RWPE1 (cell line): ENCODE measurements around the gene FRRS1.

Experiments
- CTCF ChIA-PET: fragments of 350-600 bp; sonication (Branson Sonifier 250); formaldehyde crosslinking; extraction: SDS; loops from one replicate; lab custom pipeline; 2021; lab: Yijun Ruan, JAX
- POLR2A ChIA-PET: fragments of 400-600 bp; formaldehyde crosslinking; extraction: SDS; loops from one replicate; lab custom pipeline; 2020; ENCODE audit warnings: antibody characterized with exemption; ENCODE audit not compliant: low non-redundant PET; lab: Yijun Ruan, JAX
- DNase-seq: peaks from one replicate; pipeline ENCODE4 v3.0.0; 2012; ENCODE audit warnings: low spot score
- H3K27ac ChIP-seq: fragments of 450-650 bp; 2 replicates; pipeline ENCODE4 v1.5.1; 2017
- CTCF ChIP-seq: fragments of 450-650 bp; conservative IDR thresholded peaks from 2 replicates; pipeline ENCODE4 v1.5.1; 2017; ENCODE audit warnings: low read depth, mild to moderate bottlenecking

The FRRS1 gene

GRCh38 chr1:99669376-99669775 is 97.1 kb downstream of the FRRS1 start:
- POLR2A ChIA-PET, result no interaction called here
- H3K27ac ChIP-seq, result no peak overlapping the region
- CTCF ChIA-PET, result interaction anchor here (0.6 to 0.7 kb wide), 2 partner anchors 142 to 277 kb away, joined by 3 read pairs; no protein-coding TSS in a partner anchor
- no peak for DNase-seq
- no peak for TF ChIP-seq CTCF

GRCh38 chr1:99665212-99665611 is 101.2 kb downstream of the FRRS1 start:
- ChIA-PET CTCF (no interaction called here), POLR2A (no interaction called here)
- no peak overlapping the region for H3K27ac ChIP-seq
- no peak for TF ChIP-seq CTCF
- no peak for DNase-seq

GRCh38 chr1:99663501-99663900 is 102.9 kb downstream of the FRRS1 start:
- no peak overlapping the region for H3K27ac ChIP-seq
- ChIA-PET CTCF (interaction anchor here (0.8 kb wide), 1 partner anchor 18 kb away, joined by 4 read pairs; no protein-coding TSS in a partner anchor), POLR2A (no interaction called here)
- no peak for TF ChIP-seq CTCF
- DNase-seq, result no peak

- no peak overlapping the region for H3K27ac ChIP-seq
- ChIA-PET CTCF (interaction anchor here (0.8 kb wide), 1 partner anchor 19 kb away, joined by 4 read pairs; no protein-coding TSS in a partner anchor), POLR2A (no interaction called here)
- DNase-seq, result peak; percentile 29
- no peak for TF ChIP-seq CTCF
These were observed 103.8 kb downstream of the FRRS1 start for GRCh38 chr1:99662539-99663080.

- DNase-seq, result no peak
- TF ChIP-seq CTCF, result no peak
- H3K27ac ChIP-seq, result no peak overlapping the region
- POLR2A ChIA-PET, result no interaction called here
- CTCF ChIA-PET, result interaction anchor here (1.6 kb wide), 1 partner anchor 14 kb away, joined by 4 read pairs; no protein-coding TSS in a partner anchor
These were observed 104.7 kb downstream of the FRRS1 start for GRCh38 chr1:99661780-99662179.

- CTCF ChIA-PET, result interaction anchor here (0.6 to 1.6 kb wide), 2 partner anchors 13 to 46 kb away, joined by 4 read pairs; no protein-coding TSS in a partner anchor
- POLR2A ChIA-PET, result no interaction called here
- H3K27ac ChIP-seq, result peak overlapping the region; percentile 93
- TF ChIP-seq CTCF, result no peak
- no peak for DNase-seq
These were observed 105.9 kb downstream of the FRRS1 start for GRCh38 chr1:99660496-99660895.
